ENCODE data around the gene USP17L30.
"Not testable (repeated sequence)": the region's sequence is repeated elsewhere in the genome, so short reads cannot be mapped to it uniquely, and the experiment has no call there.

- TF ChIP-seq EZH2 (IDR thresholded peaks at IDR 0.05; ENCODE audit: borderline replicate concordance, low read length); CTCF (IDR thresholded peaks at IDR 0.05; ENCODE audit: low read length): not testable (repeated sequence)
These were observed 9.6 kb upstream of the USP17L30 start, which contains the start of gene USP17L29 for GRCh38 chr4:9353338-9353737.

All from OCI-LY1 (cell line).